IPS-NIHi11 (cell line): ENCODE measurements around the gene TMPRSS2.

Source experiments
- DNase-seq: peaks from one replicate; pipeline ENCODE4 v3.0.0; 2012; ENCODE audit warnings: mixed read lengths, low spot score

TMPRSS2 gene

DNA sequence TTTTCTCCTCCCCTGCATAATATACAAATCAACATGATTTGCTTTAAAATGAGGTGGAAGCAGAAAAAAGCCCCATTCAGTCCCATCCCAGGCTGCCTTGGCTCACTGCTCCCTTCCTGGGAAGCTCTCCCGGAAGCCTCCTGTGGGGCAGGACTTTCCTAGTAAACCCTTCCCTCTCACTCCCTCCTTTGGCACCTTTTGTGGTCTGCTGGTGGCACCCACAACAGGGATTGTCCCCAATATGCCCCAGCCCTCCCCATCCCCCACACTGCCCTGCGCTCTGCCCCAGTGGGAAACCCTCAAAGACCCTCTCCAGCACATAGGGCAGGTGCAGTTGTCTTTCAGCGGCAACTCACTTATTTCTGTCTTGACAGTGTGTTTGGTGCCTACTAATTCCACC lies 1.8 kb upstream of the TMPRSS2 start:
- no peak for DNase-seq

DNA sequence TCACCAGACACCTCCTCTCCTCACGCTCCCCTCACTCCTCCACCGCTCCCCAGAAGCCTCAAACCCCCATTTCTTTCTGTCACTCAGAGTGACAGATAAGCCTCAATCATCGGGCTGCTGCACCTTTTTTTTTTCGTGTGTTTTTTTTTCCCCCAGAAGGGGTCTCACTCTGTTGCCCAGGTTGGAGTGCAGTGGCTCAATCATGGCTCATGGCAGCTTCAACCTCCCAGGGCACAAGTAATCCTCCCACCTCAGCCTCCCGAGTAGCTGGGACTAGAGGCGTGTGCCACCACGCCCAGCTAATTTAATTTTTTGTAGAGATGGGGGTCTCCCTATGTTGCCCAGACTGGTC lies 1.2 kb upstream of the TMPRSS2 start:
- DNase-seq: no peak

GRCh38 chr21:41508415-41509144 lies 622 bp upstream of the TMPRSS2 start:
- peak; percentile 35 for DNase-seq

DNA sequence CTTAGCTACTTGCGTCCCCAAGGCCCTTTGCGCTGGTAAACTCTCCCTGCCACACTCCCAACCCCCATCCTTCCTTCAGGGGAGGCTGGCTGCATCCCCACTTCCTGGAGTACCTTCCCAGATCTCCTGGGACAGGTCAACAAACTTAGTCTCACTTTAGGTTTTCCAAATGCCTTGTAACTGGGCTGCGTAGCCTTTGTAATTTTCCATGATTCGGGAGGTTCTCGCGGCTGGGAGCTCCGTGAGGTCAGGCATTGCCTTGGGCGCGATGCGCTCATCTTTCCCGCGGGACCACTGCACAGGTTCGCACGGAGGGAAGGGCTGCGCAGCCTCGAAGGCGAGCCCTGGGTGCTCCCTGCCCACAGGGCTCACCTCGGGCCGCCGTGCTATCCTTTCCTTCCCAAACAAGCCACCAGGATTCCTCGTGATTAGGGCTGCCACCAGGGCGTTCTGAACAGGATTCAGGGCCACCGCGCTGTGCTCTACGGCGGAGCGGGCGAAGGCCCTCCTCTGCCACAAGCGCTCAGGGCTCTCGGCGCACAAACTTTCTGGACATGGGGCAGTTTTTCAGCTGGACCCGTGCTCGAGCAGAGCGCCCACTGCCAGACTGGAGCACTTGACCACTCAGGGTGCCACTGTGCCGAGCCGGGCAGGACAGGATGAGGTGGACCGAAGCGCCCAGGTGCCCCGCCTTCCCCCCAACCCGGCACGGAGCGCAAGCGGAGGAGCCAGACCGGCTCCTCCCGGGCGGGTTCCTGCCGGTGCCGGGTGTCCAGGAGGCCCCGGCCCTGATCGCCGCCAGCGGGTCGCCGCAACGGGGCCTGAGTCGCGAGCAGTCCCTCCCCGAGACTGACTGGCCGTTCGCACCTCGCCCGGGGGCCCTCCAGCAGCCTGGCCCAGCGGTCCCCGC lies 1.1 kb downstream of the TMPRSS2 start:
- DNase-seq: peak; percentile 68

GRCh38 chr21:41506005-41506594 lies 1.9 kb downstream of the TMPRSS2 start:
- no peak for DNase-seq

DNA sequence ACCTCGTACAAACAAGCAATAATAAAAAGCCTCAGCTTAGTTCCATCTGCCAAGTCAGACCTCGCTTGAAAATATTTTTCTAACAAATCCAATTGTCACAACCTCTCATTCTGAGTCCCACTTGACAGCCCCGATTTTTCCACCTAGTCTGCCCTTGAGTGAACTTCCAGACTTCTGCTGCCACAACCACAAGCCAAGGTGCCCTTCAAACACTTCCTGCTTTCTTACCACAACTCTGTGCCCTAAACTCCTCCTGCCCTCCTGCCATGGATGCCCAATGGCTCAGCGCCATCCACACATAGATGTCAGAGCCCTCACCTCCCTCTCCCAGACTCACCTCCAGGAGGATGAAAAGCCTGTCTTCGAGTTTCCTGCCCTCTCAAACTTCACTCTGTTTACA lies 3.9 kb downstream of the TMPRSS2 start:
- no peak for DNase-seq

DNA sequence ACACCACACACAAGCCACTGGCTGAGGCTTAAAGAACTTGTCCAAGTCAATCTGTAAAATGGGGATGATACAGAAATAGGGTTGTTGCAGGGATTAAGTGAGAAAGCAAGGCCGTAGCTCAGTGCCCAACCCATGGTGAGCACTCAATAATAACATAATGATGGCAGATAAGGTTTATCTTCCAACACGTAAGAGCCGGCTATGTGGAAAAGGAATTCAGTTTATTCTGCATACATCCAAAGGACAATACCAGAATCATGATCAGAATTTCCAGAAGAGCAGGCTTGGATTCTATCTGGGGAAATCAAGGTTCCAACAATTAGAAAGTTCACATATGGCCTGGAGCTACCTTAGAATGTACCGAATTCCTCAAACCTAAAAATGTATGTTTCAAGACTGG lies 4.6 kb downstream of the TMPRSS2 start:
- DNase-seq: no peak

DNA sequence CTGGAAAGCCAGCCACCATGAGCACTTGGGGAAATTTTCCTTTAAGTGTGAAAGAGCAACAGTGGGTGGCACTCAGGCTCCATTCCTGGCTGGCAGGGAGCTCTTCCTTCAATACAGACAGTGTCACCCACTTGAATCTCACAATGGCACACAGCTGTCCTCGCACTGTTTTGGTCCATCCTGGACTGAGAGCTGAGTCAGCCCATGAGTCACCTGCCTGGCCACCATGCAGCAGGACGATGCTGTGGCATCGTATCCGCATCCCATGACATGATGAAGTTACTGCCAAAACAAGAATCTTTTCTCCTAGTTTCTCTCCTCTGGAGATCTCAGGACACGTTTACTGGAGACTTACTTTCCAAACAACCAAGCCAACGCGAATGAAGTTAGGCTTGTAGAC lies 6.0 kb downstream of the TMPRSS2 start:
- no peak for DNase-seq

DNA sequence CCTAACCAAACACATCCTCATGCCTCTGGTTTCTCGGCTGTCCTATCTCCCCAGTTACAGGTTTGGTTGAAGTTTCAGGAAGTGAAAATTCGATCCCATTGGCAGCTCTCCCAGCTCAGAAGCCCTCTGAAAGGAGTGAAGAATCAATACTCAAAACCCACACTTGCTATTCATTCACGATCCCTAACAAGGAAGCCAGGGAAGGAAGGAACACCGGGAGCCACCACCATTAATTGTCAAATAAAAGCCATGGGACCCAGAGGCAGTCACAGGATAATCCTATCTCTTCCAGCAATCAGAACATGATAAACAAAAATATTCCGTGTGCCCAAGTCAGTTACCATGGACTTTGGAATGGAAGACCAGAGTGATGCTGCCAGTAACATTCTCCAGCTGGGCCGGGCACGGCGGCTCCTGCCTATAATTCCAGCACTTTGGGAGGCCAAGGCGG lies 7.0 kb downstream of the TMPRSS2 start:
- no peak for DNase-seq

DNA sequence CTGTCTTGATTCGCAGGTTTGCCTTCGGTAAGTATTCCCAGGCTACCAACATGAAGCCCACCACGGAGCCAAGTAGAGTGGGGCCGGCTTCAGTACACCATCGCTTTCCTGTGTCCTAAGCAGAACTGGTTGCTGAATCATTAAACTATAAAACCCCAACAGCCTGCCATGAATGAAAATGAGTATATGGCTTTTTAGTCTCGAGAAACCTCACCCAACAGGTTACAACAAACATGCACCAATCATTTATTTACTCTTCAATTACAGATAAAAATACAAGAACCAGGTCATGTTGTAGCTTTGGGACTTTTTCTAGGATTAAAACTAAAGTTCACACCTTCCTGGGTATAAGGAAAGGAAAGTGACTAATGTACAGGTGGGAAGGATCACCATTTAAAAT lies 7.6 kb downstream of the TMPRSS2 start:
- DNase-seq: no peak

- DNase-seq: no peak
Observed at GRCh38 chr21:41499920-41500319, 8.0 kb downstream of the TMPRSS2 start.

DNA sequence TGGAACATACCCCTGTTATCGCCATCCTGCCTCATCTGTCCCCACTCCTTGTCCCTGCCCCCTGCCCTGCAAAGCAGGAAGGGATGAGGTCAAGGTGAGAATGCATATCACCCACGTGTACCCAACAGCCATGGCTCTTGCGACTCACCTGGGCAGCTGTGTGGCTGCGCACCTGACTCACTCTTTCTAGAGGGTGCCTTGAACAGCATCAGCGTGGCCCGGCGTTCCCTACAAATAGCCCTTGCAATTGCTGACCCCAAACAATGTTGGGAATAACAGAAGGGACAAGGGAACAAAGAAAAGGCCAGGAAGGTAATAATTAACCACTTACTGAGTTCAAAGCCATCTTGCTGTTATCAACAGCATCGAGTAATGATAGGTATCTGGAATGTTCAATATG lies 10.2 kb downstream of the TMPRSS2 start:
- DNase-seq: no peak

- no peak for DNase-seq
Observed at GRCh38 chr21:41497008-41497407, 10.9 kb downstream of the TMPRSS2 start.

DNA sequence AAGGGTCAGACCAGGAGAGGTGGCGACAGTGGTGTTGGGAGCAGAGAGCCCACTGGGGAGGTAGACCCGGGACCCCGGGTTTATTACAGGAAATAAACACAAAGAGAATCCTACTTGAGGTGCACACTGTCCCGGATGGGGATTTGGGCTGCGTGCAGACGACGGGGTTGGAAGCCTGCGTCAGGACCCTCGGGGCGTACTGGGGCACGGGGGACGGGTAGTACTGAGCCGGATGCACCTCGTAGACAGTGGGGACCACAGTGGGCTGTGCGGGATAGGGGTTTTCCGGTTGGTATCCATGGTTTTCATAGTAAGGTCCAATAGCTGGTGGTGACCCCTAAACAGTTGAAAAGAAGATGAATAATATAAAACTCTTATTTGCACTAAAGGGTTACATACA lies 13.7 kb downstream of the TMPRSS2 start:
- no peak for DNase-seq

DNA sequence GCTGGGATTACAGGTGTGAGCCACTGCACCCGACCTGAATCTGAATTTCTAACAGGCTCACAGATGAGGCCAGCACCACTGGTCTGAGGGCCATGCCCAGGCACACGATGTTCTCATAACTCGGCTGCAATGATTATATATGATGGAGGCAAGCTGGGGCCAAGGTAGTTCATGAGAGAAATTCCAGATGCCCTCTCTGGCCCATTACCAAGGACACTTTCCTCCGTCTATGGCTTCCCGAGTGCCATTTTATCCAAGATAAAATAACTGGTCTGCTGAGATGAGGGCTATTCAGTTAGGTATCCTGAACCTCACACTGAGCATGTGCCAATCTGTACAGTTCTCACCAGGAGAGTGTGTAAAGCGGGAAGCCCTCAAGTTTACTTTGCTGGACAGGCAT lies 16.5 kb downstream of the TMPRSS2 start:
- DNase-seq: no peak

DNA sequence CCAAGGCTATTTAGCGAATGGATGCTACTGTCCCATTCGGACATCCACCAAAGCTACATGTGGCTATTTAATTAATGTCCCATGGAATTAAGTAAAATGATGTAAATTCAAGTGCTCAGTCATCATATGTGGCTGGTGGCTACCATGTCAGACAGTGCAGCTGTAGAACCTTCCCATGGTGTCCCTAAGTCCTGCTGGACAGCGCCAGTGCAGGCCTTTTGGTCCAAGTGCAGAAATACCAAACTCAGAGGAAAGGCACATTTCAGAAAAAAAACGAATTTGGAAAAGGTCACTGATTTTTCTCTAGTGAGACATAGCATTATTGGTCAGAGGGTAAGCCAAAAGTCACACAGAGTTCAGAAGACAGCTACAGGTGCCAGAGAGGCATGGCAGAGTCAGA lies 17.6 kb downstream of the TMPRSS2 start:
- DNase-seq: no peak

GRCh38 chr21:41489329-41489728 lies 18.6 kb downstream of the TMPRSS2 start:
- DNase-seq: no peak

GRCh38 chr21:41488080-41488479 lies 19.9 kb downstream of the TMPRSS2 start:
- no peak for DNase-seq

GRCh38 chr21:41487082-41487481 lies 20.9 kb downstream of the TMPRSS2 start:
- no peak for DNase-seq

GRCh38 chr21:41483973-41484372 lies 24.0 kb downstream of the TMPRSS2 start:
- DNase-seq: no peak

DNA sequence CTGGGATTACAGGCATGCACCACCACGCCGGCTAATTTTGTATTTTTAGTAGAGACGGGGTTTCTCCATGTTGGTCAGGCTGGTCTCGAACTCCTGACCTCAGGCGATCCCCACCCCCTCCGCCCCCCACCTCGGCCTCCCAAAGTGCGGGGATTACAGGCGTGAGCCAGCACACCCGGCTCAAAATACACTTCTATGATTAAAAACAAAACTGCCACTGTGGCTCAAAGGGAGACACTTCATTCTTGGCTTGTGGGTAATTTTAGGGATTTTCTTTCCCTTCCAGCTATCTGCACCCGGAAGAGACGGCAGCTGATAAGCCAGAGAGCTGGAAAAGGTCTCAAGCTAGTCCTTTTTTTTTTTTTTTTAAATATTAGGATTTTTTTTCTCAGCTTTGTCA lies 24.5 kb downstream of the TMPRSS2 start:
- no peak for DNase-seq

GRCh38 chr21:41482980-41483379 lies 25.0 kb downstream of the TMPRSS2 start:
- no peak for DNase-seq

DNA sequence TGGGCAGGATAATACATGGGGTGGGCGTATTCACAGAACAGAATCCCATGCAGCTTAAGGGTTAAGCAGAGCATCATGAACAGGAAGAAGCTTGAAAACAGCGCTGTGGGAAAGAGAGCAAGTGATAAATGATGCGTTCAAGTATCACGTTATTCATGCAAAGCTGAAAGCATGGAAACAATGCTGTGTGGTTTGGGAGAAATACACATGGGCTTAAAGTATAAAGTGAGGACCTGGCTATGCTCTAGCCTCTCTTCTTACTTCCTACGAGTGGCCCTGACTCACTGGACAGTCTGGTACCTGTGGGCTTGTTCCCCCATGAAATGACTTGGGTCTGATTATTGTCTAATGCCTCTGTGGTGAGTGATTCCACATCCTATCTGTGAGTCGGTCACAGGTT lies 25.7 kb downstream of the TMPRSS2 start:
- DNase-seq: no peak
